Neural crest cell (in vitro differentiated cells): Measurements from ENCODE around the gene ZMYND12. TPM values are rescaled to one million over a fixed set of nuclear protein-coding genes. Genes with fewer than 3 reads are reported as not detected.

Experiments used
- DNase-seq: peaks from one replicate; pipeline ENCODE4 v3.0.0; 2021; ENCODE audit warnings: low read depth, mixed read lengths, low spot score
- H3K27ac Mint-ChIP-seq: one replicate; pipeline ENCODE4 v1.8.0; 2021; ENCODE audit warnings: mild to moderate bottlenecking, mixed read lengths; ENCODE audit not compliant: unreplicated experiment
- H3K27me3 Mint-ChIP-seq: 2 replicates; pipeline ENCODE4 v1.8.0; 2021; ENCODE audit warnings: low read depth, mild to moderate bottlenecking, mixed read lengths
- H3K36me3 Mint-ChIP-seq: 2 replicates; pipeline ENCODE4 v1.8.0; 2021; ENCODE audit warnings: low read depth, mild to moderate bottlenecking, mixed read lengths
- H3K4me1 Mint-ChIP-seq: 2 replicates; pipeline ENCODE4 v1.8.0; 2021; ENCODE audit warnings: mixed read lengths
- H3K4me3 Mint-ChIP-seq: one replicate; pipeline ENCODE4 v1.8.0; 2021; ENCODE audit warnings: mild to moderate bottlenecking, mixed read lengths
- H3K9me3 Mint-ChIP-seq: 2 replicates; pipeline ENCODE4 v1.8.0; 2021; ENCODE audit warnings: mixed read lengths
- CTCF ChIP-seq: fragments of 200-600 bp; sonication (generic); conservative IDR thresholded peaks from 2 replicates; pipeline ENCODE4 v1.5.0; 2021; ENCODE audit warnings: antibody characterized with exemption, mild to moderate bottlenecking
- total RNA-seq: library from RNA; stranded (reverse); gene quantifications from 2 replicates; pipeline ENCODE4 v1.2.1, GENCODE V29; 2021

ZMYND12 gene
- total RNA-seq, 1 donor from 2014 or later: 0.61 TPM

DNA sequence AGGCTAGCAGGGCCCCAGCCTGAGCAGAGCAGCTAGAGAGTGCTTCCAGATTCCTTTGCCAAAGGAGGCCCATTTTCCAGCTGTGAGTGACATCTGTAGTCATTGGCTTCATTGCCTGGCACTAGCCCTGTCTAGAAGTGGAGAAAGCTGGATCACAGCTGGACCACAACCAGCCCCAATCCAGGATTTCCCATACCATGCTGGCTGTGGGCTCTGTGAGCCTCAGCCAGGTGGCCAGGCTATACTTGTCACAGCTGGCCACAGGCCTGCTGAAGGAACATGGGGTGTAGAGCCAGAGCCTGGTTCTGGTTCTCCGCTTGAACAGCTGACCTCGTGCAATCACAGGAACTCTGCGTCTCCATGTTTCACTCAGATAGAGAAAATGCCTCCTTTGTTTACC lies 38.7 kb downstream of the ZMYND12 start:
- TF ChIP-seq CTCF: no peak
- Mint-ChIP-seq H3K27me3 (no peaks in the 10 kb centered on the region), H3K4me1 (no peaks in the 10 kb centered on the region), H3K9me3 (no peaks in the 10 kb centered on the region), H3K4me3 (no peak overlapping the region), H3K36me3 (no peaks in the 10 kb centered on the region), H3K27ac (no peak overlapping the region)
- DNase-seq: no peak

- Mint-ChIP-seq H3K4me3 (no peak overlapping the region), H3K27ac (no peak overlapping the region), H3K27me3 (peaks cover 5% of the 10 kb centered on the region), H3K4me1 (no peaks in the 10 kb centered on the region), H3K36me3 (no peaks in the 10 kb centered on the region), H3K9me3 (no peaks in the 10 kb centered on the region)
- no peak for DNase-seq
- TF ChIP-seq CTCF: no peak
Observed at GRCh38 chr1:42414551-42415496, 41.0 kb downstream of the ZMYND12 start.

GRCh38 chr1:42403880-42404400 lies 51.9 kb downstream of the ZMYND12 start:
- Mint-ChIP-seq H3K27me3 (peaks cover 16% of the 10 kb centered on the region), H3K4me1 (no peaks in the 10 kb centered on the region), H3K9me3 (no peaks in the 10 kb centered on the region), H3K36me3 (peaks cover 6% of the 10 kb centered on the region), H3K4me3 (no peak overlapping the region), H3K27ac (no peak overlapping the region)
- DNase-seq: no peak
- TF ChIP-seq CTCF: no peak

DNA sequence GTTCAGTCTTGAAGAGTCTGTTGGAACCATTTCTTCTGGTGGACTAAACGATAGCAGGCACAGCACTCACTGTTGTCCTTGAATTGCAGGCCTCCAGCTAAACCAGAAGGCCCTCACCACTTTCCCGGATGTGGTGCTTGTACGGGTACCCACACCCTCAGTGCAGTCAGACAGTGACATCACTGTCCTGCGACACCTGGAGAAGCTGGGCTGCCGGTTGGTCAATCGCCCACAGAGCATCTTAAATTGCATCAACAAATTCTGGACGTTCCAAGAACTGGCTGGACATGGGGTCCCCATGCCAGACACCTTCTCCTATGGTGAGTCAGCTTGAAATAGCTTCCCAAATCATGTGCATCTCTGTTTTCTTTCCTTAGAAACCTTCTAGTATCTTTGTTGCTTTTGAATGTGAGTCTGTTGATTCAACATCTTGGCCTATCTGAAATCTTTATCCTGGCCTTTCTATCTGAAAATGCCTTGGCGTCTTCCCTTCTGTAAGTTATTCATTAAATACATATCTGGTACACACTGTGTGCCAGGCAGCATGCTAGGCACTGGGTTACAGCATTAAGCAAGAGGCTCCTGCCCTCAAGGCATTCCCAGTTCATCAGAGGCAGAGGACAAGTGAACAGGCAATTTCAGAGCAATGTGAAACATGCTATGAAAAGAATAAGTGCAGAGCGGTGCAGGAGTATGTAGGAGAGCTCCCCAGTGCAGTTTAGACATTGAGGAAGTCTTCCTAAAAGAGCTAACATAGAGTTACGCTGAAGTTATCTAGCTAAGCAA lies 56.3 kb downstream of the ZMYND12 start:
- Mint-ChIP-seq H3K27ac (no peak overlapping the region), H3K27me3 (peaks cover 6% of the 10 kb centered on the region), H3K36me3 (no peaks in the 10 kb centered on the region), H3K4me3 (no peak overlapping the region), H3K4me1 (no peaks in the 10 kb centered on the region), H3K9me3 (no peaks in the 10 kb centered on the region)
- no peak for DNase-seq
- no peak for TF ChIP-seq CTCF

GRCh38 chr1:42392967-42393848 lies 62.6 kb downstream of the ZMYND12 start:
- Mint-ChIP-seq H3K4me1 (no peaks in the 10 kb centered on the region), H3K9me3 (no peaks in the 10 kb centered on the region), H3K36me3 (no peaks in the 10 kb centered on the region), H3K27me3 (peaks cover 10% of the 10 kb centered on the region), H3K4me3 (no peak overlapping the region), H3K27ac (no peak overlapping the region)
- DNase-seq: no peak
- TF ChIP-seq CTCF: no peak
